AML-193 (cell line): ENCODE results near the gene ZC3H8.

Source experiments
- DNase-seq, 2 experiments: peaks; one replicate each; lab custom pipeline; 2025; lab: John Stamatoyannopoulos, UW

Gene ZC3H8

DNA sequence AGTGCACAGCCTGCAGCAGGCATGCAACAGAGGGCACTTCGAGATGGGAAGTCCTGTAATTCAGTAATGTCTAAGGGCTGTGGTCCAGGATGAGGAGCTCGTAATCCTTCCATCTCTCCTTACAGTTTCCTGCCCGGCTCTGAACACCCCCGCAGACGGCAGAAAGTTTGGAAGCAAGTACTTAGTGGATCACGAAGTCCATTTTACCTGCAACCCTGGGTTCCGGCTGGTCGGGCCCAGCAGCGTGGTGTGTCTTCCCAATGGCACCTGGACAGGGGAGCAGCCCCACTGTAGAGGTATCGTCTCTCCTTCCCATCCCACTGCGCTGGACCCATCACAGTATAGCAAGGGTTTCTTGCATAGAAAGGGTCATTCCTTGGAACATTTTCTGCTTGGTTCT lies 90.0 kb downstream of the ZC3H8 start:
- no peak for DNase-seq

GRCh38 chr2:112163541-112163981 lies 91.3 kb downstream of the ZC3H8 start:
- no peak for DNase-seq

DNA sequence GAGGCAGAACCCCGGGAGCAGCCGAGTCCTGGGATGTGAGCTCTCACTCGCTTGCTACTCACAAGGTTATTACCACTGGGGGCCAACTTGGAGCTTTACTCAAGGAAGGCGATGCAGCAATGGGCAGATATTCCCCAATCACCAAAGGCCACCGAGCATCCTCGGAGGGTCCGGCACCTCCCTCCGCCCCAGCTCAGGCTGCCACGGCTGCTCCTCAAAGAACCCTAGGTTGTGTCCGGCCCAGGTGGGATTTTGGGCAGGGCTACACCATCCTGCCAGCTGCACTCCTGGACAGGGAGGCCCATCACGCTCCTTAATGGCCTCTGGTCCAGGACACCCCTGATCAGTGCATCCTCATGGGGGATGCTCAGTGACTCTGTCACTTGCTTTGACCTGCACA lies 91.9 kb downstream of the ZC3H8 start:
- no peak for DNase-seq

- no peak for DNase-seq
Measured at GRCh38 chr2:112162341-112162740, 92.5 kb downstream of the ZC3H8 start.
